Ovary (tissue), 9 donors: ENCODE results near the gene KIF4A. TPM values are rescaled to one million over a fixed set of nuclear protein-coding genes. Genes with fewer than 3 reads are reported as not detected.

Source experiments
- DNase-seq, 5 donors: peaks; one replicate each; pipeline ENCODE4 v3.0.0-alpha.2; 2019 to 2020
- H3K27ac ChIP-seq, 2 donors: fragments of 200-600 bp; one replicate each; pipeline versions ENCODE4 v1.5.1 to v1.8.0; 2019 to 2022
- H3K27me3 ChIP-seq: fragments of 200-600 bp; one replicate; pipeline ENCODE4 v1.8.0; 2022
- H3K36me3 ChIP-seq: fragments of 200-600 bp; sonication (generic); one replicate; pipeline ENCODE4 v1.5.1; 2019
- H3K4me1 ChIP-seq: one replicate; pipeline ENCODE4 v1.8.1; 2013; ENCODE audit warnings: mild to moderate bottlenecking, moderate library complexity; ENCODE audit not compliant: insufficient read depth
- H3K4me3 ChIP-seq: fragments of 200-600 bp; sonication (generic); one replicate; pipeline ENCODE4 v1.5.1; 2017
- H3K9me3 ChIP-seq, 2 donors: fragments of 200-600 bp in 1 of 2; sonication (generic) in 1 of 2; one replicate each; pipeline versions ENCODE4 v1.5.1 to v1.8.1; 2013 to 2019; ENCODE audit warnings: mild to moderate bottlenecking in 1 of 2, moderate library complexity in 1 of 2
- EP300 ChIP-seq: sonication (generic); formaldehyde crosslinking; IDR thresholded peaks from one replicate; pipeline ENCODE4 v1.6.1; 2017; ENCODE audit warnings: antibody characterized with exemption
- POLR2A ChIP-seq: fragments of 450-650 bp; IDR thresholded peaks from one replicate; pipeline ENCODE4 v1.6.1; 2017; ENCODE audit warnings: antibody characterized with exemption, mild to moderate bottlenecking, moderate library complexity
- WGBS, 3 donors: extraction: QIAGEN DNeasy Blood & Tissue Kit in 1 of 3; methylation state at CpG; one replicate each; pipeline versions ENCODE4 v1.1.5 to v1.1.7; 2013 to 2017; 5-methylcytosine and 5-hydroxymethylcytosine counted together
- intact Hi-C, 4 donors: fragments of 100-400 bp; cut with DNase I; formaldehyde crosslinking; loops; one replicate each; pipeline versions ENCODE4 v1.11.0 to v1.15.1; 2022 to 2023
- polyA plus RNA-seq, 2 donors: library from polyadenylated mRNA; stranded (reverse); fragments of 200-250 nt in 1 of 2; fragments of 350-450 nt in 1 of 2; fragmentation: Illumina TruSeq in 1 of 2; extraction: RNeasy Lipid Tissue Mini Kit (QIAGEN cat#74804) in 1 of 2; gene quantifications; one replicate each; pipeline ENCODE4 v1.2.3, GENCODE V29; 2013 to 2014
- total RNA-seq, 7 donors: library from RNA; depleted of rRNA in 2 of 7; stranded (reverse); fragments of >200 nt in 2 of 7; fragmentation: NEBNext Ultra II Directional in 3 of 7; extraction: Animal tissue kit (Norgen Biotek cat#: 25700) in 3 of 7; gene quantifications; one replicate each; pipeline versions ENCODE4 v1.1.0 to v1.2.4, GENCODE V29; 2016 to 2023
- TF ChIP-seq, protein P1 (sequence below), 3 donors: fragments of 450-650 bp in 2 of 3; fragments of 200-600 bp in 1 of 3; IDR thresholded peaks; one replicate each; pipeline versions ENCODE4 v1.5.1 to v1.8.0; 2016 to 2022; ENCODE audit warnings: antibody characterized with exemption in 3 of 3, mild to moderate bottlenecking in 1 of 3
- donor health status: DM: no; HTN: no; CAD: no; lungs with moderate emphysema.
- donor health status: DM: no; HTN: no; CAD: no.
- donor health status: Bipolar disorder and iron deficiency.
- donor health status: DM: yes; HTN: yes; CAD: no.
- donor health status: DM: no; HTN: no; CAD: no.
- donor health status: DM: yes; HTN: yes; CAD: no.

The KIF4A gene
- total and polyA plus RNA-seq, 9 donors: 0.10 to 0.90 (median 0.23) TPM

GRCh38 chrX:70279081-70279480, 10.8 kb upstream of the KIF4A start:
- H3K27me3 ChIP-seq: no peaks in the 10 kb centered on the region
- DNase-seq: no peak
- TF ChIP-seq, protein P1, sequence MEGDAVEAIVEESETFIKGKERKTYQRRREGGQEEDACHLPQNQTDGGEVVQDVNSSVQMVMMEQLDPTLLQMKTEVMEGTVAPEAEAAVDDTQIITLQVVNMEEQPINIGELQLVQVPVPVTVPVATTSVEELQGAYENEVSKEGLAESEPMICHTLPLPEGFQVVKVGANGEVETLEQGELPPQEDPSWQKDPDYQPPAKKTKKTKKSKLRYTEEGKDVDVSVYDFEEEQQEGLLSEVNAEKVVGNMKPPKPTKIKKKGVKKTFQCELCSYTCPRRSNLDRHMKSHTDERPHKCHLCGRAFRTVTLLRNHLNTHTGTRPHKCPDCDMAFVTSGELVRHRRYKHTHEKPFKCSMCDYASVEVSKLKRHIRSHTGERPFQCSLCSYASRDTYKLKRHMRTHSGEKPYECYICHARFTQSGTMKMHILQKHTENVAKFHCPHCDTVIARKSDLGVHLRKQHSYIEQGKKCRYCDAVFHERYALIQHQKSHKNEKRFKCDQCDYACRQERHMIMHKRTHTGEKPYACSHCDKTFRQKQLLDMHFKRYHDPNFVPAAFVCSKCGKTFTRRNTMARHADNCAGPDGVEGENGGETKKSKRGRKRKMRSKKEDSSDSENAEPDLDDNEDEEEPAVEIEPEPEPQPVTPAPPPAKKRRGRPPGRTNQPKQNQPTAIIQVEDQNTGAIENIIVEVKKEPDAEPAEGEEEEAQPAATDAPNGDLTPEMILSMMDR (IDR thresholded peaks at IDR 0.05): no peak
- H3K4me3 ChIP-seq: no peak overlapping the region
- intact Hi-C loops: no loop called here
- no peaks in the 10 kb centered on the region for H3K4me1 ChIP-seq
- no peaks in the 10 kb centered on the region for H3K36me3 ChIP-seq
- H3K9me3 ChIP-seq: peaks cover 0 to 3% of the 10 kb centered on the region in 2 donors
- 80 to 84% (median 82%) methylated on average over 3 of the region's 3 CpGs for WGBS, 3 donors
- no peak overlapping the region for H3K27ac ChIP-seq

DNA sequence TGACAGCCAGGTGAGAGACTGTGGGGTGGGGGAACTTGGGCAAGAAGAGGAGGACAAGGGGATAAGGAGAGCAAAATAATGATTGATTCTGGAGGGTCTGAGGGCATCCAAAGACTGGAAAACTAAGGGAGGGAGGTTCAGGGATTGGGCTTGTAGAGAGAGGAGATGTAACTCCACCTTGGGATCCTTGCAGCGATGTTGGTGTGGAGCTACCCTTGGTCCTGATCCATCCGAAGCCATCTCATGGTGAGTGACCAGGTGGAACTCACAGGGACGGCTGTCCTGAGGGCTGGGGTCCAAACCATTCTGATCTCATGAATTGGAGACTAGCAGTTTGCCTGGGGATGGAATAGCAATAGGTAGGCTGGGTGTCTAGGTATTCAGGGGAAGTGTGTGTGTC, 9.3 kb upstream of the KIF4A start:
- no peak overlapping the region for H3K27ac ChIP-seq
- no peaks in the 10 kb centered on the region for H3K4me1 ChIP-seq
- intact Hi-C loops: no loop called here
- no peak for TF ChIP-seq EP300
- no peak for TF ChIP-seq POLR2A
- TF ChIP-seq, protein P1 (IDR thresholded peaks at IDR 0.05): no peak
- DNase-seq: no peak
- WGBS, 3 donors: 62 to 70% (median 68%) methylated on average over 3 of the region's 3 CpGs
- no peak overlapping the region for H3K4me3 ChIP-seq
- H3K9me3 ChIP-seq: peaks cover 0 to 3% of the 10 kb centered on the region in 2 donors
- H3K27me3 ChIP-seq: no peaks in the 10 kb centered on the region
- no peaks in the 10 kb centered on the region for H3K36me3 ChIP-seq

GRCh38 chrX:70281951-70282350, 8.0 kb upstream of the KIF4A start, which contains the start of gene RAB41:
Gene RAB41, plus strand, starts transcription at chrX:70282172. Its CDS starts 46 bp downstream, at chrX:70282218.
- Histone ChIP-seq H3K27me3 (no peaks in the 10 kb centered on the region), H3K9me3 (peaks cover 0 to 3% of the 10 kb centered on the region in 2 donors), H3K4me1 (no peaks in the 10 kb centered on the region), H3K27ac (no peak within 1 kb of the TSS), H3K4me3 (no peak within 1 kb of the TSS), H3K36me3 (no peaks in the 10 kb centered on the region)
- TF ChIP-seq POLR2A (no peak), EP300 (no peak)
- TF ChIP-seq, protein P1 (IDR thresholded peaks at IDR 0.05): no peak
- 89 to 94% (median 91%) methylated on average over 21 of the region's 21 CpGs for WGBS, 3 donors
- intact Hi-C loops: no loop called here
- DNase-seq: no peak

- 41 to 59% (median 47%) methylated on average over 11 of the region's 11 CpGs for whole genome bisulfite sequencing, 3 donors
- no peak for DNase-seq
- intact Hi-C loops: no loop called here
These were observed 624 bp upstream of the KIF4A start for GRCh38 chrX:70289168-70289792.

More at GRCh38 chrX:70289168-70289792, 624 bp upstream of the KIF4A start:
- Histone ChIP-seq H3K36me3 (no peaks in the 10 kb centered on the region), H3K27me3 (no peaks in the 10 kb centered on the region), H3K4me3 (peak overlapping the region; percentile 47), H3K27ac (peak overlapping the region; percentile 20 to 60), H3K4me1 (no peaks in the 10 kb centered on the region), H3K9me3 (no peaks in the 10 kb centered on the region)
- TF ChIP-seq POLR2A: no peak
- no peak for TF ChIP-seq EP300
- TF ChIP-seq, protein P1 (IDR thresholded peaks at IDR 0.05): no peak
